IPS-20b (cell line): ENCODE results near the gene RBM47.

Experiments
- H3K27ac ChIP-seq: one replicate; pipeline ENCODE4 v1.5.1; 2013; ENCODE audit warnings: low read length
- H3K27me3 ChIP-seq: 2 replicates; pipeline ENCODE4 v1.6.1; 2013; ENCODE audit warnings: mild to moderate bottlenecking, low read length, inconsistent platforms; ENCODE audit not compliant: insufficient read depth
- H3K36me3 ChIP-seq: 2 replicates; pipeline ENCODE4 v1.6.1; 2013; ENCODE audit warnings: low read depth, mild to moderate bottlenecking, inconsistent platforms, low read length, moderate library complexity; ENCODE audit not compliant: insufficient read depth
- H3K4me1 ChIP-seq: 2 replicates; pipeline ENCODE4 v1.6.1; 2013; ENCODE audit warnings: mild to moderate bottlenecking, control low read depth, inconsistent platforms, low read length, moderate library complexity; ENCODE audit not compliant: insufficient read depth
- H3K4me3 ChIP-seq: 2 replicates; pipeline ENCODE4 v1.5.1; 2013; ENCODE audit warnings: mild to moderate bottlenecking, low read length, inconsistent platforms
- H3K9ac ChIP-seq: 2 replicates; pipeline ENCODE4 v1.6.1; 2013; ENCODE audit warnings: low read depth, mild to moderate bottlenecking, inconsistent platforms, low read length, moderate library complexity
- H3K9me3 ChIP-seq: 2 replicates; pipeline ENCODE4 v1.6.1; 2013; ENCODE audit warnings: mild to moderate bottlenecking, low read depth, low read length, inconsistent platforms; ENCODE audit not compliant: insufficient read depth

RBM47 gene

GRCh38 chr4:40502934-40503333, 126.7 kb downstream of the RBM47 start:
- H3K27ac ChIP-seq = no peak overlapping the region
- no peaks in the 10 kb centered on the region for H3K9me3 ChIP-seq
- 0 out of 2 replicates have a peak, but pooled peaks cover 9% of the 10 kb centered on the region for H3K36me3 ChIP-seq
- H3K27me3 ChIP-seq = no peaks in the 10 kb centered on the region
- no peaks in the 10 kb centered on the region for H3K4me1 ChIP-seq
- no peak overlapping the region for H3K4me3 ChIP-seq
- H3K9ac ChIP-seq = no peak overlapping the region

- Histone ChIP-seq H3K9ac (no peak overlapping the region), H3K27me3 (no peaks in the 10 kb centered on the region), H3K27ac (no peak overlapping the region), H3K36me3 (0 out of 2 replicates have a peak, but pooled peaks cover 9% of the 10 kb centered on the region), H3K9me3 (no peaks in the 10 kb centered on the region), H3K4me3 (no peak overlapping the region), H3K4me1 (no peaks in the 10 kb centered on the region)
These were observed 127.4 kb downstream of the RBM47 start for GRCh38 chr4:40502220-40502619.

GRCh38 chr4:40500781-40501180, 128.9 kb downstream of the RBM47 start:
- no peaks in the 10 kb centered on the region for H3K4me1 ChIP-seq
- H3K9ac ChIP-seq = no peak overlapping the region
- H3K27ac ChIP-seq = no peak overlapping the region
- no peak overlapping the region for H3K4me3 ChIP-seq
- no peaks in the 10 kb centered on the region for H3K9me3 ChIP-seq
- no peaks in the 10 kb centered on the region for H3K27me3 ChIP-seq
- 0 out of 2 replicates have a peak, but pooled peaks cover 9% of the 10 kb centered on the region for H3K36me3 ChIP-seq

GRCh38 chr4:40493160-40493559, 136.5 kb downstream of the RBM47 start:
- H3K4me3 ChIP-seq = no peak overlapping the region
- no peak overlapping the region for H3K27ac ChIP-seq
- H3K4me1 ChIP-seq = peaks cover 4% of the 10 kb centered on the region; the same call in 1 of the 2 replicates
- no peaks in the 10 kb centered on the region for H3K36me3 ChIP-seq
- no peaks in the 10 kb centered on the region for H3K9me3 ChIP-seq
- no peak overlapping the region for H3K9ac ChIP-seq
- H3K27me3 ChIP-seq = no peaks in the 10 kb centered on the region

GRCh38 chr4:40492691-40493090, 137.0 kb downstream of the RBM47 start:
- no peaks in the 10 kb centered on the region for H3K9me3 ChIP-seq
- H3K4me1 ChIP-seq = peaks cover 4% of the 10 kb centered on the region; the same call in 1 of the 2 replicates
- no peaks in the 10 kb centered on the region for H3K36me3 ChIP-seq
- no peak overlapping the region for H3K9ac ChIP-seq
- no peak overlapping the region for H3K4me3 ChIP-seq
- H3K27ac ChIP-seq = no peak overlapping the region
- no peaks in the 10 kb centered on the region for H3K27me3 ChIP-seq

GRCh38 chr4:40490481-40490880, 139.2 kb downstream of the RBM47 start:
- Histone ChIP-seq H3K9ac (no peak overlapping the region), H3K9me3 (no peaks in the 10 kb centered on the region), H3K36me3 (no peaks in the 10 kb centered on the region), H3K27me3 (no peaks in the 10 kb centered on the region), H3K4me1 (peaks cover 4% of the 10 kb centered on the region; the same call in 1 of the 2 replicates), H3K27ac (no peak overlapping the region), H3K4me3 (no peak overlapping the region)

- peaks cover 4% of the 10 kb centered on the region; the same call in 1 of the 2 replicates for H3K4me1 ChIP-seq
- H3K27me3 ChIP-seq = no peaks in the 10 kb centered on the region
- H3K27ac ChIP-seq = no peak overlapping the region
- no peaks in the 10 kb centered on the region for H3K9me3 ChIP-seq
- H3K9ac ChIP-seq = no peak overlapping the region
- H3K36me3 ChIP-seq = no peaks in the 10 kb centered on the region
- H3K4me3 ChIP-seq = no peak overlapping the region
These were observed 139.7 kb downstream of the RBM47 start for GRCh38 chr4:40489961-40490360.

- Histone ChIP-seq H3K9ac (no peak overlapping the region), H3K27ac (no peak overlapping the region), H3K9me3 (no peaks in the 10 kb centered on the region), H3K27me3 (no peaks in the 10 kb centered on the region), H3K4me1 (peaks cover 5% of the 10 kb centered on the region), H3K4me3 (no peak overlapping the region), H3K36me3 (no peaks in the 10 kb centered on the region)
These were observed 143.1 kb downstream of the RBM47 start for GRCh38 chr4:40486534-40486933.

- Histone ChIP-seq H3K27ac (no peak overlapping the region), H3K27me3 (no peaks in the 10 kb centered on the region), H3K4me3 (no peak overlapping the region), H3K36me3 (no peaks in the 10 kb centered on the region), H3K4me1 (peaks cover 5% of the 10 kb centered on the region), H3K9ac (no peak overlapping the region), H3K9me3 (no peaks in the 10 kb centered on the region)
These were observed 145.1 kb downstream of the RBM47 start for GRCh38 chr4:40484346-40485090.

GRCh38 chr4:40482985-40483647, 146.5 kb downstream of the RBM47 start:
- H3K27me3 ChIP-seq = no peaks in the 10 kb centered on the region
- H3K27ac ChIP-seq = no peak overlapping the region
- H3K36me3 ChIP-seq = no peaks in the 10 kb centered on the region
- no peak overlapping the region for H3K9ac ChIP-seq
- peaks cover 5% of the 10 kb centered on the region for H3K4me1 ChIP-seq
- H3K9me3 ChIP-seq = no peaks in the 10 kb centered on the region
- no peak overlapping the region for H3K4me3 ChIP-seq

GRCh38 chr4:40481977-40482376, 147.7 kb downstream of the RBM47 start:
- H3K9me3 ChIP-seq = no peaks in the 10 kb centered on the region
- H3K27ac ChIP-seq = no peak overlapping the region
- H3K27me3 ChIP-seq = no peaks in the 10 kb centered on the region
- no peak overlapping the region for H3K4me3 ChIP-seq
- H3K4me1 ChIP-seq = peaks cover 5% of the 10 kb centered on the region
- no peak overlapping the region for H3K9ac ChIP-seq
- H3K36me3 ChIP-seq = no peaks in the 10 kb centered on the region

- H3K9ac ChIP-seq = no peak overlapping the region
- no peak overlapping the region for H3K27ac ChIP-seq
- H3K4me1 ChIP-seq = peaks cover 5% of the 10 kb centered on the region
- no peaks in the 10 kb centered on the region for H3K9me3 ChIP-seq
- no peak overlapping the region for H3K4me3 ChIP-seq
- H3K36me3 ChIP-seq = no peaks in the 10 kb centered on the region
- H3K27me3 ChIP-seq = no peaks in the 10 kb centered on the region
These were observed 149.4 kb downstream of the RBM47 start for GRCh38 chr4:40480291-40480690.
